Measurements from ENCODE around the gene PPFIBP1.
"Not testable (repeated sequence)": the region's sequence is repeated elsewhere in the genome, so short reads cannot be mapped to it uniquely, and the experiment has no call there.

PPFIBP1 gene

DNA sequence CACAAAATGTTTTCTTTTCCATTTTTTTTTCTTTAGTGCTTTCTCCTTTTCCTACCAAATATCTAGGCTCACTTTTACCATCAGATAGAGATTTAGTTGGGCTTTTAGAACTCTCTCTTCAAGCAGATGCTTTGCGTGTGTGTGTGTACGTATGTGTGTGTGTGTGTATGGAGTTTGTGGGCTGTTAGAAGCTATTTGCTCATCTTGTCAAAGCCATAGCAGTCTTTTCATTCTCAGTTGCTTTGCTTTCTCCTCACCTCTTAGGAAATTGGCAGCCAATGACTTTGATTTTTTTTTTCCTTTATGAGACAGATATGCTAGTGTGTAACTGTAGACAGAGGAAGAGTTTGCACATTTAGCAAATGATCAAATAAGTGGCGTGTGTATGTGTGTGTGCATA lies 57.8 kb downstream of the PPFIBP1 start:
- not testable (repeated sequence) for H3K36me3 Mint-ChIP-seq; H3K4me3 Mint-ChIP-seq; H3K4me1 Mint-ChIP-seq; H3K9me3 Mint-ChIP-seq; ATAC-seq; DNase-seq (ENCODE audit: low spot score in 2 of 2); H3K27ac Mint-ChIP-seq

DNA sequence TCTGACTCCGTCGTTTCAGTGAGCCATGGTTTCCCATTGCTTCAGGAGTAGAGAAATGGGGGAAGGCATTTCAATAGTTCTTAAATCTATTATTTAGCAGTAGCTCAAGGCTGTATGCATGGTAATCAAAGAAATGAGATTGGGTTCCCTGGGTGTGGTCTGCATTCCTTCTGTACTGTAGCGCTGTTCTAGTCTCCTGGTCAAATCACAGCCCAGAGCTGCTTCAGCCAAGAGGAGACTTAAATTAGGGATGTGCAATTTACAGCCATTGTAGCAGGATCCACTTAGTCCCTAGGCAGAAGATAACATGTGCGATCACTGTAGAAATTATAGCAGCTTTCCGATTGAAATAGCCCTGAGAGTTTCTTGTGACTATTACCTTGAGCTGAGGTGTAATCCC lies 58.4 kb downstream of the PPFIBP1 start:
- H3K9me3 Mint-ChIP-seq; H3K4me3 Mint-ChIP-seq; ATAC-seq; H3K36me3 Mint-ChIP-seq; H3K4me1 Mint-ChIP-seq; H3K27ac Mint-ChIP-seq; DNase-seq (ENCODE audit: low spot score in 2 of 2): not testable (repeated sequence)

DNA sequence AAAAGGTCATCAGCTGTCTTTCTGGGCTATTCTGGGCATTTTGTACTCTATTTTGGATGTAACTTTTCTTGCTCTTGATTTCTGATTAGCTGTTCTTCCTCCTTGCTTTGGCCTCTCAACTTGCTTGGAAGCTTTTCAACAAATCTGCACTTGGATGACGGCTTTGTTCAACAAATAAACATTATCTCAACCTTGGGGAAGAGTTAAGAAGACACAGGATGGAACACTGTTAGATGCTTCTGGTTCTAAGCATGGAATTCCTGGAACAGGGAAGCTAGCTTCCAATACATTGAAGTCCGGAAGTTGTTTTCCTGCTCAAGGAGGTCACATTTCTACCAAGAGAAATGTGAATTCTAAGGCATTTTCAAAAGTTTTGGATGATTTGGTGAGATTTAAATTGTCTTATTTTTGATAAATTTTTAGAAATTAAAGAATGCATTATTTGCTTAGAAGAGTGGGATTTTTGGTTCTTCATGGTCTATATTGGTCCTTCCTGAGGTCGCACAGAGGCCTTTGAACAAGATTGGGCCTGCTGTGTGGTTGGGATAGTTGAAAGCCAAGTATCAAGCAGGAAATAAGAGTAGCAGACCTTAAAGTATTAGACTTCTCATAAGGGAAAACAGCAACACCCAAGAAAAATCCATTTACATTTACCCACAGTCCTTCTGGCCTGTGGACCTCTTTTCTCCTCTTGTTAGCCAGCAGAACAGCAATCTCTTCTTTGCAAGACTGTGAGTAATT lies 59.2 kb downstream of the PPFIBP1 start:
- ATAC-seq: no peak
- Mint-ChIP-seq H3K9me3 (no peaks in the 10 kb centered on the region), H3K36me3 (no peaks in the 10 kb centered on the region), H3K4me1 (peaks cover 7% of the 10 kb centered on the region), H3K27ac (no peak overlapping the region), H3K4me3 (no peak overlapping the region)
- no peak for DNase-seq (ENCODE audit: low spot score in 2 of 2)

DNA sequence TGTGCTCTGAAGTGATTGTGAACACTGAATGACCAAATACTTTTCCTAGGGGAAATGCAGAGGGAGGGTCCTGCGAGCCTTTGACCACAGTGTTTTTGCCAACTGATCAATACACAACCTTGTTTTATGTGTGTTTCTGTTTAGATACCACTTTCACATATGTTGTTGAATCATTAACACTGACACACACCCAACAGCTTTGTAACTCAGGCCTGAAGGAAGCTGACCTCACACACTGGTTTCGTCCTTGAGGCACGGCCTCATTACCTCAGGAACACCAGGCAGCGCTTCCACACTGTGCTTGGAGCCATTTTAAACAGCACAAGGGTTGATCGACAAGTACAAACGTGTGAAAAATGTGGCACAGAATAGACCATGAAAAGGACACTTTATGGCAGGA lies 60.0 kb downstream of the PPFIBP1 start:
- Mint-ChIP-seq H3K4me3 (no peak overlapping the region), H3K36me3 (no peaks in the 10 kb centered on the region), H3K27ac (no peak overlapping the region), H3K4me1 (peaks cover 7% of the 10 kb centered on the region), H3K9me3 (no peaks in the 10 kb centered on the region)
- DNase-seq (ENCODE audit: low spot score in 2 of 2) (no peak), ATAC-seq (no peak)

DNA sequence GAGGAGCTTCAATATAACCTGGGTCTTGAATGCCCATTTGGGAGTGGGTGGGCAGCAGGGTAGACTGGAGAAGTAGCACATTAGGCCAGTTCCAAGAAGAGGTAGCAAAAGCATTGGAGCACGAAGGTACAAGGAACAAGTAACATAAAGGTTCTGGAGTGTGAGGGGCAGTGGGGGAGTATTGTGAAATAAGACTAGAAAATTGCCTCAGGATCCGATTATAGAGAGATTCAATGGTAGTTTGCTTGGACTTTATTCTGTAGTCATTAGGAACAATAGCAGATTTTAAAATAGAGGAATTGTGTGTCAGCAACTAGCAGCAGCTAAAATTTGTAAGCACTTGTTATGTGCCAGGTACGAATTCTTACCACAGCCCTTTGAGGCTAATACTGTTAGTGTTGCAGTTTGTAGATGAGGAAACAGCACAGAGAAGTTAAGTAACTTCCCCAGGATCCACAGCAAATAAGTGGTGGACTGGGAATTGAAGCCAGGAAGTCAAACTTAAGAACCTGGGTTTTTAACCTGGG lies 61.8 kb downstream of the PPFIBP1 start:
- ATAC-seq (no peak), DNase-seq (ENCODE audit: low spot score in 2 of 2) (no peak)
- Mint-ChIP-seq H3K4me1 (peaks cover 7% of the 10 kb centered on the region), H3K27ac (no peak overlapping the region), H3K36me3 (no peaks in the 10 kb centered on the region), H3K4me3 (no peak overlapping the region), H3K9me3 (no peaks in the 10 kb centered on the region)

DNA sequence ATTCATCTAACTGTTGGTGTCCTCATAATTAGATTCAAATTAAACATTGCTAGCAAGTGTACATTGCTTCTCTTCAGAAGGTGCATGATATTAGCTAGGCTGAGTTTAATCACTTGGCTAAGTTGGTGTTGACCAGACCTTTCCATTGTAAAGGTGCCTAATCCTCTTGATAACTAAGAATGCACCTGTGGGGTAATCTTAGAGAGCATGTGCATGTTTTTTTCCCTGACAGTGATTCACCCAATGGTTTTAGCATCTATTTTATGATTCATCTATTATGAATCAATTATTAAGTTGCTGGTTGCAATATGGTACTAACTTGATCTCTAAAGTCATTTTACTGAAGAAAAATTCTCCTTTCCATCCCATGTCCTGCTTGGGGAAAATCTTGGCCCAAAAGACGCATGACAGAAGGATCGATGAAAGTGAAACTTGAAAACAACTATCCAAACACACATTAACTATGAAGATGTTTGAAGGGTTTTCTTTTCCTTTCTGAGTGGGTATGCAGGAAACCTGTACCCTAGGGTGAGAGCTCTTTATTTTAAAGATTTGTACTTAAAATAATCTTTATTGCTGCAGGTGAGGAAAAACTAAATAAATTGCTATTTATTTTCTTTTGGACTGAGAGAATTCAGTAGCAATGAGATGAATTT lies 64.2 kb downstream of the PPFIBP1 start:
- not testable (repeated sequence) for H3K4me3 Mint-ChIP-seq; H3K4me1 Mint-ChIP-seq; H3K9me3 Mint-ChIP-seq; H3K27ac Mint-ChIP-seq; DNase-seq (ENCODE audit: low spot score in 2 of 2); H3K36me3 Mint-ChIP-seq
- peak; percentile 28 for ATAC-seq

DNA sequence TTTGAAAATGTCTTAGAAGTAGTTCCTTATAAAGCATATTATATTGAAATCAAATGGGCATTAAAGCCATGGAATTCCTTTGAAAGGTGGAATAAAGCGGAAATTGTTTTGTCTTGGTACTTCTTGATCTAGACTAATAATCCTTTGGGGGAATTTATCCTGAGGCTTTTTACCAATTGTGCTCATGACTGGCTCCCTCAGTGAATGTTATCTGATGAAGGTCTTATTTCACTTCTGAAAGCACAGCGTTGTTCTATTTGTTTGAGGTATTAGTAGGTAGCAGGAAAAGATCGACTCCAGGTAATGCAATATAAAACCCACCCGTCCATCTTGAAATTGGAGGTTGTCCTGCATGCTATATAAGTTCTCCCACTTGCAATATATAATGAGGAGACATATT lies 64.8 kb downstream of the PPFIBP1 start:
- H3K4me1 Mint-ChIP-seq: peaks cover 7% of the 10 kb centered on the region
- no peaks in the 10 kb centered on the region for H3K36me3 Mint-ChIP-seq
- ATAC-seq: no peak
- no peak overlapping the region for H3K4me3 Mint-ChIP-seq
- no peaks in the 10 kb centered on the region for H3K9me3 Mint-ChIP-seq
- no peak for DNase-seq (ENCODE audit: low spot score in 2 of 2)
- no peak overlapping the region for H3K27ac Mint-ChIP-seq

DNA sequence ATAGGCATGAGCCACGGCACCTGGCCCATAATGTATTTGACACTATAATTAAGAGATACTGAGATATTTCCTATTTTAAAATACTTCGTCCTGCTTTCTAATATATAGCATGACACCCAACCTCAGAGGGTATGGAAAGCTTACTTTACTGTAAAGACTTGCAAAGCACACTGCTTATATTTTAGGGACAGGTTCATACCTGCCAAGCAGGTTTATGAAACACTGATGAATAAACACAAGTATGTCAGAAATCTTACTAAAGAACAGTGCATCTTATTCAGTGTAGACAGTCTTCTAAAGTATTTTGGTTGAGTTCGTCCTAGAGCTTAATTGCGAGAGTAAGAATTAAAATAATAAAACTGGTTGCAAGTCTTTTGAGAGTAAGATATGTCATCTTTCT lies 65.4 kb downstream of the PPFIBP1 start:
- Mint-ChIP-seq H3K36me3 (no peaks in the 10 kb centered on the region), H3K9me3 (no peaks in the 10 kb centered on the region), H3K4me1 (peaks cover 7% of the 10 kb centered on the region), H3K4me3 (no peak overlapping the region), H3K27ac (no peak overlapping the region)
- no peak for DNase-seq (ENCODE audit: low spot score in 2 of 2)
- no peak for ATAC-seq

DNA sequence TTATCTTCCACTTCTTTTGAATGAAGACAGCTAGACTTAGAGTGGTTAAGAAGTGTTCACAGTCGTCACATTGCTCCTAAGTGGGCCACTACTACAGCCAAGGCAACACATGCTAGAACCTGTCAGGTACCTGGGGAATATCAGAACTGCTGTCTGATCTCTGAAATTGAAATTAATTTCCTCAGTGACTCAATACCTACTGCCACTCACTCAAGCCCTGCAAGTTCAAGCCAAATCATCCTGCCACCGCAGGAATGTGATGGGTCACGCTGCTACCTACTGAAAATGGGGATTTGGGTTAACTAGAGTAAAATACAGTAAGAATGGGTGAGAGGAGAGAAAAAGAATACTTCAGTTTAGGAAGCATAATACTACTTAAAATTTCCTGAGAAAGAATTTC lies 67.7 kb downstream of the PPFIBP1 start:
- not testable (repeated sequence) for H3K36me3 Mint-ChIP-seq; H3K4me1 Mint-ChIP-seq; H3K9me3 Mint-ChIP-seq; ATAC-seq; H3K4me3 Mint-ChIP-seq; H3K27ac Mint-ChIP-seq; DNase-seq (ENCODE audit: low spot score in 2 of 2)

DNA sequence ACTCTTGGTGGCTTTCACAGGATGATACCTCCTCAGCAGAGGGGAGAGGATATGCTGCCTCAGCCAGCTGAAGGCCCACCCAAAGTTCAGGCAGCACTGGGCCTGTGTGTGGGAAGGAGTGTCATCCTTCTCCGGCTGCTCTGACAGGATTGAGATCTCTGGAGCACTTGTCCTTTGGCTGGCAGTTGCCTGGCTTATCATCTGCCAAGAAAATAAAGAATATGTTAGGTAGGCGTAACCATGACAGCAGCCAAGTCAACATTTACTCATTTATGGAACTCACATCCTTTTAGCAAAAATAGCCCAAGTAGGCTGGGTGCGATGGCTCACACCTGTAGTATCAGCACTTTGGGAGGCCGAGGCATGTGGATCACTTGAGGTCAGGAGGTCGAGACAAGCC lies 68.5 kb downstream of the PPFIBP1 start:
- no peaks in the 10 kb centered on the region for H3K36me3 Mint-ChIP-seq
- no peak overlapping the region for H3K4me3 Mint-ChIP-seq
- H3K4me1 Mint-ChIP-seq: peaks cover 6% of the 10 kb centered on the region
- peak; percentile 37 for ATAC-seq
- H3K27ac Mint-ChIP-seq: no peak overlapping the region
- no peaks in the 10 kb centered on the region for H3K9me3 Mint-ChIP-seq
- no peak for DNase-seq (ENCODE audit: low spot score in 2 of 2)

DNA sequence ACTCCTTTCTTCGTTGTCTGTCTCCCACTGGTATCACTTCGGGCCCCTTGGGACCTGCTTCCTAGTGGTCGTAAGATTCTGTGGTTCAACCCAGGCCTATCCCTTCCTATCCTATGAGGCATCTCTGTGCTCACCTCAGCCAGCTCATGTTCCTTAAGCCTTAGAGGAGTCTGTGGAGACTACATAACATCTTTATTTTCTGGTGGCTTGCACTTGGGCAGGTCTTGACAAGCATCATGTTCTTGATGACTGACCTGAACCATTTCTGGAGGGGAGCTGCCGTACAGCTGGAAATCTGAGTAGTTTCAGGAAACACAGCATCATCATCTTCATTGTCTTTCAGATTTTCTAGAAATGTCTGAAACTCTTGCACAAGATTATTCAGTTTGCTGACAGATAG lies 69.3 kb downstream of the PPFIBP1 start:
- no peak for ATAC-seq
- Mint-ChIP-seq H3K4me1 (no peaks in the 10 kb centered on the region), H3K4me3 (no peak overlapping the region), H3K36me3 (no peaks in the 10 kb centered on the region), H3K27ac (no peak overlapping the region), H3K9me3 (no peaks in the 10 kb centered on the region)
- DNase-seq (ENCODE audit: low spot score in 2 of 2): no peak

DNA sequence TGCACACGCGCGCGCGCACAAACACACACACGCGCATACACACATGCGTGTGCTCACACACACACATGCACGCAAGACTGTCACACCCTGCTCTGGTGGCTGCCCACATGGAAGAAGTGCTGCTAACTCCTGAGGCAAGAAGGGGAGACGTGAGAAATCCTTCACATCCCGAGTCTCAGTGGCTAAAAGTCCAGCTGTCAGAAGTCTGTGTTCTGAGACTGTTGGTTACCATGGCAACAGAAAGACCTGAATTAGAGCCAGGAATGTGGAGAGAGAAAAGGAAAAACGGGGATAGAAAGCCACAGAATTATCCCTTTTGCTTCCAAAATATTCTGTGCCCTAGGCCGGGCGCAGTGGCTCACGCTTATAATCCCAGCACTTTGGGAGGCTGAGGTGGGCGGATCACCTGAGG lies 71.2 kb downstream of the PPFIBP1 start:
- no peak overlapping the region for H3K27ac Mint-ChIP-seq
- no peaks in the 10 kb centered on the region for H3K9me3 Mint-ChIP-seq
- no peak for ATAC-seq
- DNase-seq (ENCODE audit: low spot score in 2 of 2): no peak
- H3K4me3 Mint-ChIP-seq: no peak overlapping the region
- no peaks in the 10 kb centered on the region for H3K4me1 Mint-ChIP-seq
- no peaks in the 10 kb centered on the region for H3K36me3 Mint-ChIP-seq

DNA sequence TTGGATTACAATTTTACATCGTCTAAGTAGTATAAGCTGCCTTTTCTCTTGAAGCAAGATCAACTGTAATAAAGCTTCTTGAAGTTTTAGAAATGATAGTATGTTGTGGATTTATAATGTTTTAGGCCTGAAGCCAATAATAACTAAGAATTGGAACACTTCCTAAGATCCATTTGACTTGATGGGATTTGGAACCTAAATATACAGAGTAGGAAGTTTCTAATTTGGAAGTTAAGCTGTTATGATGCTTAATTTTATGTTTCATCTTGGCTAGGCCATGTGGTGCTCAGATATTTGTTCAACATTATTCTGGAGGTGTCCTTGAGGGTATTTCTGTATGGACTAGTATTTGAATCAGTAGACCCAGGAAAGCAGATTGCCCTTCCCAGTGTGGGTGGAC lies 74.9 kb downstream of the PPFIBP1 start:
- H3K27ac Mint-ChIP-seq; H3K36me3 Mint-ChIP-seq; DNase-seq (ENCODE audit: low spot score in 2 of 2); H3K9me3 Mint-ChIP-seq; H3K4me3 Mint-ChIP-seq; H3K4me1 Mint-ChIP-seq; ATAC-seq: not testable (repeated sequence)

DNA sequence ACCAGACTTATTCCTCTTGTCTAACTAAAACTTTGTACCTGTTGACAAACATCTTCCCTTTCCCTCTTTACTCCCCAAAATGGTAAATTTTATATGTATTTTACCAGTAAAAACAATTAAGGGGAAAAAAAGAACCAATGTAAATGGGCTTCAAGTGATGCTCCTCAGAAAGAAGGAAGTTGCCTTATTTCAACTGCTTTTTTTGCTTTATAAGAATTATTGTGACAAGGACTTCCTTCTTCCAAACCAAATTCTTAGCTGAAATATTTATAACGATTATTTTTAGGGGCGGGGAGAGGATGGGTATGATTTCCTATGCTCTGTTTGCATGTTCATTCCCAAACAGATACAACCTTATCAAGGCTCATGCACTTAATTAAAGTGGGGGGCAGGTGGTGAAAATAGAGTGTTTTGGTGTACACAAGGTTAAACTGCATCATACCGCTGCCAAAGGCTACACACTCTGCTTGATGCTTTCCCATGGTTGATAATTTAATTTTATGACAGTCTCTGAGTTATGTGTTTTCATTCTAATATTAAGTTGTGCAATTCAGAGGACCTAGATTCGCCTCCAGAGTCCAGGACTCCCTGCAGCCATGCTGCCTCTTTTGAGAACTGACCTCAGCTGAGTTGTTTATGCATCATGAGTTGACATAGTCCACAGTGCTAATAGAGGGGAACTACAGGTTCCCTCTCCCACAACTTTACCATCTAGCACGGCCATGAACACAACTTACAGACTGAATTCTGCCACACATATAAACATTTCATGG lies 77.2 kb downstream of the PPFIBP1 start:
- not testable (repeated sequence) for H3K4me1 Mint-ChIP-seq; H3K27ac Mint-ChIP-seq; ATAC-seq; H3K9me3 Mint-ChIP-seq; DNase-seq (ENCODE audit: low spot score in 2 of 2); H3K36me3 Mint-ChIP-seq; H3K4me3 Mint-ChIP-seq

DNA sequence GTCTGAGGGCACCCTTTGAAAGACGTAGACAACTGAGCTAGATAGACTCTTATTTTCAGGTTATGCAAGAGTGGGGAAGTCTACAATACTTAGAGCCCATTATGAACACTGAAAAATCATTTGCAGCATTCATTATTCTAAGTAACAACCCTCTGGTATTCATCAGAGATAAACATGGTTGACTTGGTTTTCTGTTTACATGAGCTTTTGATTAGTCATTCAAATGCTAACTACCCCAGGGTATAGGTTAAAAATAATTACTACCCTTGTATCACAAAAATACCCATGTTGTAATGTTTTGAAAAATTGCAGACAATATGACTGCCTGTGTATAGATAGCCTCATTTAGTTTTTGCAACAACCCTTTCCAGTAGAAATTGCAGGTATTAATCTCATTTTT lies 78.5 kb downstream of the PPFIBP1 start:
- DNase-seq (ENCODE audit: low spot score in 2 of 2) (no peak), ATAC-seq (no peak)
- Mint-ChIP-seq H3K9me3 (peaks cover 9% of the 10 kb centered on the region), H3K27ac (no peak overlapping the region), H3K4me1 (no peaks in the 10 kb centered on the region), H3K4me3 (no peak overlapping the region), H3K36me3 (no peaks in the 10 kb centered on the region)

DNA sequence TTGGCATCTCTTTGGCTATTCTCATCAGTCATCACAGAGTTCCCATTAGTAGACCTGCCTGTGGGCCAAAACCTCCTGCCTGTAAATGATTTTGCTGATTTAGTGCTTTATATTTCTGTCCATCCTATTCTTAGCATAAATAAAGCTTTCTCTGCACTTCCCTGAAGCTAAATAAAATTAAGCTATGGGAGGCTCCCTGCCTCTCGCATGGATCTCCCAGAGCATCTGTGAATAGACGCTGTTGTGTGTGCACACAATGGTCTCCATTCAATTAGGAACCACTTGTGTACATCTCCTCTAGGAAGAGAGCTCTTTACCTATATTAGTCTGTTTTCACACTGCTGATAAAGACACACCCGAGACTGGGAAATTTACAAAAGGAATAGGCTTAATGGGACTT lies 80.4 kb downstream of the PPFIBP1 start:
- peaks cover 9% of the 10 kb centered on the region for H3K9me3 Mint-ChIP-seq
- ATAC-seq (no peak), DNase-seq (ENCODE audit: low spot score in 2 of 2) (no peak)
- H3K36me3 Mint-ChIP-seq: no peaks in the 10 kb centered on the region
- H3K4me3 Mint-ChIP-seq: no peak overlapping the region
- no peaks in the 10 kb centered on the region for H3K4me1 Mint-ChIP-seq
- H3K27ac Mint-ChIP-seq: no peak overlapping the region
